Fibroblast of skin of scalp (primary cell): Measurements from ENCODE around the gene UBE2R2.
"Not testable (repeated sequence)": the region's sequence is repeated elsewhere in the genome, so short reads cannot be mapped to it uniquely, and the experiment has no call there.

Experiments used
- DNase-seq: peaks from one replicate; pipeline ENCODE4 v3.0.0-alpha.2; 2013

The UBE2R2 gene

DNA sequence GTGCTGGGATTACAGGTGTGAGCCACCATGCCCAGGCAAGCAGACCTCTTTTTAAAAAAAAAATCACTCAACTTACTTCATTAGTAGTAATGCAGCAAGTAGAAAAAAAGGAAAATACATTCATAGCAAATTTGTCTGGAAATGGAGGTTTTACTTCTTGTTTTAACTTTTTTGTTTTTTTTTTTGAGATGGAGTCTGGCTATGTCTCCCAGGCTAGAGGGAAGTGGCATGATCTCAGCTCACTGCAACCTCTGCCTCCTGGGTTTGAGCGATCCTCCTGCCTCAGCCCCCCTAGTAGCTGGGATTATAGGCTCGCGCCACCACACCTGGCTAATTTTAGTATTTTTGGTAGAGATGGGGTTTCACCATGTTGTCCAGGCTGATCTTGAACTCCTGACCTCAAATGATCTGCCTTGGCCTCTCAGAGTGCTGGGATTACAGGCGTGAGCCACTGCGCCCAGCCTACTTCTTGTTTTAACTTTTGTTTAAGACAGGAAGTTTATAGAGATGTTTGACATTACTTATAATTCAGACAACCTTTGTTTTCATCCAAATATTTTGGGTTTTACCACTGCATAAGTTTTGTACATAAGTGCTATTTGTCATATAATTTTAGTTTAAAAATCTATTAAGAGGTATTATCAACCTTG lies 26.5 kb downstream of the UBE2R2 start:
- no peak for DNase-seq

DNA sequence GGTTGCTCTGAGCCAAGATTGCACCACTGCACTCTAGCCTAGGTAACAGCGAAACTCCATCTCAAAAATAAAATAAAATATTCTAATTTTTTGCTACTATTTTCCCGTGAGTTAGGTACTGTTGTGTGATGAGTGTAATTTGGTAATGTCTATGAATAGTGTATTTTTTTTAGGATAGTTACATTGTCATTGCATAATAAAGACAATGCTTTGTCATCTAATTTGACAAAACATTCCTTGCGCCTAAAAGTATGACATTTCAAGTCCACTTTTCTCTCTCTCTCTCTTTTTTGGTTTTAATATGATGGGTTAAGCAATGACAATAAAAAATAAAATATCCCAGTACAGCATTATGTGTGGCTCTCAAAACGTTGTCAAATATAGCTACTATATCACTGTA lies 29.3 kb downstream of the UBE2R2 start:
- no peak for DNase-seq

DNA sequence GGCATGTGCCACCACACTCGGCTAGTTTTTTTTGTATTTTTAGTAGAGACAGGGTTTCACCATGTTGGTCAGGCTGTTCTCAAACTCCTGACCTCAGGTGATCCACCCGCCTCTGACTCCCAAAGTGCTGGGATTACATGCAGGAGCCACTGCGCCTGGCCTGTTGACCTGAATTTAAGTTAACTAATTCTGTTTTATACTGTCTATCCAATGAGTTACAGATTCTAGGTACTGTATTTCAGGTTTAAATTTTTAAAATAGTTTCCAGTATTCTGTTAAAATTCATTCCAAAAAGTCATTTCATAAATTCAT lies 30.9 kb downstream of the UBE2R2 start:
- DNase-seq = not testable (repeated sequence)

DNA sequence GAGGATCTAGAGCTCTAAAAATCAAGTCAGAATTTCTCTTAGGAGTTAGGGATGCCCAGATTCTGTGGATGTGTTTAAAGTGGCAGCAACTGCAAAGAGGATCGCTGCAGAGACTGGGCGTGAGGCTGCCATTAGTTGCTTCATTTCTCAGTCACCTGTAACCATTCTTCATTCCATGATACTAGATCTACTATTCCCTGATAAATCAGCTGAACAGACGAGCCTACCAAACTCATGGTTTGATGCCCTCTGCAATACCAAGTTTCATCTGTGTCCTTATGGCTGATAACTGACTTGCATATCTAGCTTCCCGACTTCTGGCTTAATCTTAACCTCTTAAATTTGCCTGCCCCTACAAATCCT lies 33.3 kb downstream of the UBE2R2 start:
- DNase-seq = no peak

DNA sequence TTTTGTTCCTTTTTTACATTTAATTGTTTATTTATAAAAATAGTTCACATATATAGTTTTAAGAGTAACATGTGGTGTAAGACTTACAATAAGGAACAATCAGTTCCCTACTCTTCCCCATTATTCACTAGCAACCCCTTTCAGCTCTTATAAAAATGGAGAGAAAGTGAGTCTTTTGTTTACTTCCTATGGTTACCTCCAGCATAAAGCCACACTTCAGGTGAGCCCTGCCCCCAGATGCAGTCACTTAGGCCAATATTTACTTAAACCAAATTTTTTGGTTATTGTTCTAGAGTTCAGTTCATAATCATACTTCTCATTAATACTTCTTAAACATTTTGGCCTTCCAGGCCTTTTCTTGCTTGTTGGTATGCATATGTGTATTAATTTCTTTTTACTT lies 33.7 kb downstream of the UBE2R2 start:
- no peak for DNase-seq

DNA sequence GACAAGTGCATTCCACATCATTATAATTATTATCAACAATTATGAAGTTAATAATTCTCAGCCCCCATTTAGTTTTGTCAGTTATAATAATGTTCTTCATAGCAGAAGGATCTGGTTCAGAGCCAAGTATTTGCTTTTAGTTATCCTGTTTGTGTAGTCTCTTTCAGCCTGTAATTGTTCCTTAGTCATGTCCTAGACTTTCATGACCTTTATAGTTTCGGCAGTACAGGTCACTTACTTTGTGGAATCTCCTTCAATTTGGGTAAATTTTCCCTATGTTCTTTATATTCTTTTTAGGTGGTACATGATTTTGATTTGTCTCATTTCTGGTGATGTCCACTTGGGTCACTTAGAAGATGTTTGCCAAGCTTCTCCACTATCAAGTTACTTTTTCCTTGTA lies 34.3 kb downstream of the UBE2R2 start:
- no peak for DNase-seq

DNA sequence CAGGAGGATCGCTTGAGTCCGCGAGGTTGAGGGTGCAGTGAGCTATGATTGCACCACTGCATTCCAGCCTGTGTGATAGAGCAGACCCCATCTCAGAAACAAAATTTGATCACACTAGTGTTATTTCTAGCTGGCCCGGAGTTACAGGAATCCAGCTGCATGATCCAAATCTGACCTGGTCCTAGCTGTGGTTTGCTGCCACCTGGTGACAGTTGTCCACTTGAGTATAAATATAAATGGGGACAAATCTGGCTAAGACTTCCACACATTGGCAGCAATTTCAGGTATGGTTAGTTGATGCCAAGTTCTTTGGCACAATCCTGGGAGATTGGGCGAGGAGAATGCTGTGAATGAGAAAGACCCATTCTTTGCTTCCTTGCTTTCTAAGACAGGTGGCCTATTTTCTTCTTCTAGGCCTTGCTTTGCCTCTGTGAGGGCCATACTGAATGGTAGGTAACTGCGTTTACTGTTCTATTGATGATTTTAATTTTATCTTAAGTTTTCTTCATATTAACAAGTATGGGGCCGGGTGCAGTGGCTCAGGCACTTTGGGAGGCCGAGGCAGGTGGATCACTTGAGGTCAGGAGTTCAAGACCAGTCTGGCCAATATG lies 35.4 kb downstream of the UBE2R2 start:
- peak; percentile 51 for DNase-seq

DNA sequence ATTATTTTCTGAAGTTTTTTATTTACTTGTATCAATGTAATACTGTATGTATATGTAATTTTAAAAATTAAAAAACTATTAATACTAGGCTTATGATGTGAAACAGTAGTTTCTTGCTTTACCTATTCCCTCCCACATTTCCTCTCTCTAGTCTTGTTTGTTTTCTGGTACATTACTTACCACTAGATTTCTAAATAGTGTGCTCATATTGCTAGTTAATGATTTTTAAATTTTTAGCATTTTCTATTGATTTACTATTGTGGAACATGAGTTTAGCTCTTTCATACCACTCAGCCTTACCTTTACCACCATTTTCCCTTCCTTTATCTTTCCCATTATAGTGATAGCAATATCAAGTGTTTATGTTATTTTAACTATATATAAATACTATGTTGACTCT lies 39.3 kb downstream of the UBE2R2 start:
- DNase-seq = no peak

DNA sequence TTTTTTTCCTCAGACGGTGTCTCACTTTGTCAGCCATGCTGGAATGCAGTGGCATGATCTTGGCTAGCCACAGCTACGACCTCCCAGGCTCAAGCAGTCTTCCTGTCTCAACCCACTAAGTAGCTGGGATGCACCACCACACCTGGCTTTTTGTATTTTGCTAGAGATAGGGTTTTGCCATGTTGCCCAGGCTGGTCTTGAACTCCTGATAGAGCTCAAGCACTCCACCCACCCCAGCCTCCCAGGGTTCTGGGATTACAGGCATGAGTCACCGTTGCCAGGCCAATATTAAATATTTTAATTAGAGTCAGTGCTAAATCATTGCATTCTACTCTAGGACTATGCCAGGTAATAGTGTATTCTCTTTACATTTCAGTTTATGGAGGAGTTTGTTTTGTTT lies 41.5 kb downstream of the UBE2R2 start:
- DNase-seq = peak; percentile 22

DNA sequence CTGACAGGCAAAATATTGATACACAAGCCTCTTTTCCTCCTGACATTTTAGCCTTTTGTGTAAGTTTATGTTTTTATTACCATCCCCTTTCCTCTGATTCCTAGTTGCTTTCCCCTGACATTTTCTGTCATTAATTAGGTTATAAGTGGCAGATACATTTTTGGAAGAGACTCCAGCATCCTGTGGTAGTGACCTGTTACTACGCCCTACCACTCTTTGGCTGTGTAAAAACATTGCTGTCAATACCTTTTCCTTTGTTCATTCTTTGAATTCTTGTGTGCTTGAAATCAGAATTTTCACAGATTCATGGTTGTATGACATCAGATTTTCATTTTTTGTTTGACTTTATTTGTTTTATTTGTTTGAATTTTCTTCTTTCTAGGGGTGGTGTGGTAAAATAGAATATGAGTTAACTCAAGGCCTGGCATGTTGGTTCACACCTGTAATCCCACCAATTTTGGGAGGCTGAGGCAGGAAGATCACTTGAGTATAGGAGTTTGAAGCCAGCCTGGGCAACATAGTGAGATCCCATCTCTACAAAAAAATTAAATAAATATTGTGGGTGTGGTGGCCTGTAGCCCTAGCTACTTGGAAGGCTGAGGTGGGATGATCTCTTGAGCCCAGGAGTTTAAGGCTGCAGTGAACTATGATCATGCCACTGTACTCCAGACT lies 43.4 kb downstream of the UBE2R2 start:
- peak; percentile 48 for DNase-seq

DNA sequence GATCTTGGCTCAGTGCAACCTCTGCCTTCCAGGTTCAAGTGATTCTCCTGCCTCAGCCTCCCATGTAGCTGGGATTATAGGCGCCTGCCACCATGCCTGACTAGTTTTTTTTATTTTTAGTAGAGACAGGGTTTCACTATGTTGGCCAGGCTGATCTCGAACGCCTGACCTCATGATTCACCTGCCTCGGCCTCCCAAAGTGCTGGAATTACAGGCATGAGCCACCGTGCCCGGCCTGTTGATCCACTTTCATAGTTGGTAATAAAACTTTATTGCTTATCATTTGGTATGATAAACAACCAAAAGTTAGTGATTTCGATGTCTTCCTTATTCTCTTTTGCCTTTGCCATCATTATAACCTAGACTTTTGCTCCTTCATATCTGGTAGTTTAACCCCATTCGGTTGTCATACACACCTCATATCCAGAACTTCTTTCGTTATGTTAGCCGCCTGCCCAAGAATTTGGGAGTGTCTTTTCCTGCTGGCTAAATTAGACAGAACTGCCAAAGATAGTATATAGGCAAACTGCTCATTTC lies 45.0 kb downstream of the UBE2R2 start:
- no peak for DNase-seq

DNA sequence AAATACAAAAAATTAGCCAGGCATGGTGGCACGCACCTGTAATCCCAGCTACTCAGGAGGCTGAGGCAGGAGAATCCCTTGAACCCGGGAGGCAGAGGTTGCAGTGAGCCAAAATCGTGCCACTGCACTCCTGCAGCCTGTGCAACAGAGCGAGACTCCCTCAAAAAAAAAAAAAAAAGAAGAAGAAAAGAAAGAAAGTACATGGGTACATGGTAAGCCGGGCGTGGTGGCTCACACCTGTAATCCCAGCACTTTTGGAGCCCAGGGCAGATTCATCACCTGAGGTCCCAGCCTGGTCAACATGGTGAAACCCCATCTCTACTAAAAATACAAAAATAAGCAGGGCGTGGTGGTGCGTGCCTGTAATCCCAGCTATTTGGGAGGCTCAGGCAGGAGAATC lies 46.1 kb downstream of the UBE2R2 start:
- not testable (repeated sequence) for DNase-seq

DNA sequence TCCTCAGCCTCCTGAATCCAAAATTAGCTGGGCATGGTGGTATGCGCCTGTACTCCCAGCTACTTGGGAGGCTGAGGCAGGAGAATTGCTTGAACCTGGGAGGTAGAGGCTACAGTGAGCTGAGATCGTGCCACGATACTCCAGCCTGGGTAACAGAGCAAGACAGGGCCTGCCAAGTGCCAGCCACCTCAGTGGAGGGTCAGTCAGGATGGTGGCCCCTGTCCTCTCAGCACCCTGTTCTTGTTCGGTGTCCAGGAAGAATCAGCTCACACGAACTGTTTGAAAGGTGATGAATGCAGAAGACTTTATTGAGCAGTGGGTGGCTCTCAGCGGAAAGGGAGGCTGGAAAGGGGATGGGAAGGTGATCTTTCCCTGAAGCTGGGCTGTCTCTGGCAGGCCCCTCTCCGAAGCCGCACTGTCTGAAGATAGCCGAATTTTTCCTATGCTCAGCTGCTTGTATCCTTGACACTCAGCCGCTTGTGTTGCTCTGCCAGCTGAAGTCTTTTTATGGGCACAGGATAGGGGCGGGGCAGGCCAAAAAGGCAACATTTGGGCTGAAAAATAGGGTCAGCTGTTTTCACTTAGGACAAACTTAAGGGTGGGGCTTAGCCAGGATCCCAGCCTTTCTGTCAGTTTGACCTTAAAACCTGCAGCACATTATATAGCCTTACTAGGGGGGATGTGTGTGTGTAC lies 50.9 kb downstream of the UBE2R2 start:
- peak; percentile 50 for DNase-seq

DNA sequence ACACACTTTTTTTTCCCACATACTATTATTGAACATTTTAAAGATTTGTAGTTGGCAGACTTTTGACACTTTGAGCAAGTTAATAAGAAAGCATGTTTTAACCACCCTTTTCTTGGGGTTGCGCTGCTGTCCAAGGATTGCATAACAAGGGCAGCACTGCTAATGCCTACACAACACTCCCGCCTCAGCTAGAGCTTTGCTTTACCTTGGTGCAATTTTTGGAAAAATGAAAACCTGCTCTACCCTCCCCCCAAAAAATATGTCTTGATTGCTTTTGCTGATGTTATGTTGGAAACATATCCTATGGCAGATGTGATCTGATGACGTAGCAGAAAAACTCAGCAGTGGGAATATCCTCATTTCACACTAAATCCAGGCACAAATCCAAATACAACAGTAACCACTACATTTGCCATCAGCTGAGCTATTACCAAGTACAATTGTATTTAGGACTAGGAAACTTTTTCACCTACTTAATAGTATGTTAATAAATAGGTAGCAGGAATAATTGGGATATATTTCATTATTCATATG lies 51.5 kb downstream of the UBE2R2 start:
- DNase-seq = peak; percentile 83

DNA sequence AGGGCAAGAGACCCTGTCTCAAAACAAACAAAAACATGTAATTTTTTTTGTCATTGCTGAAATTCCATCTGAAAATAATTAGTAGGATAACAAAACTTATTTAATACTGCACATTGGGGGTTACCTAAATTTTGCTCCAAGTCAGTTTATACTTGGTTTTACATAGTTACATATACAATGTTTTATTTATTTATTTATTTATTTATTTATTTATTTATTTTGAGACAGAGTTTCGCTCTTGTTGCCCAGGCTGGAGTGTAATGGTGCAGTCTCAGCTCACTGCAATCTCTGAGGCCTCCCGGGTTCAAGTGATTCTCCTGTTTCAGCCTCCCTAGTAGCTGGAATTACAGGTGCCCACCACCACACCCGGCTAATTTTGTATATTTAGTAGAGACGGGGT lies 52.3 kb downstream of the UBE2R2 start:
- DNase-seq = not testable (repeated sequence)

DNA sequence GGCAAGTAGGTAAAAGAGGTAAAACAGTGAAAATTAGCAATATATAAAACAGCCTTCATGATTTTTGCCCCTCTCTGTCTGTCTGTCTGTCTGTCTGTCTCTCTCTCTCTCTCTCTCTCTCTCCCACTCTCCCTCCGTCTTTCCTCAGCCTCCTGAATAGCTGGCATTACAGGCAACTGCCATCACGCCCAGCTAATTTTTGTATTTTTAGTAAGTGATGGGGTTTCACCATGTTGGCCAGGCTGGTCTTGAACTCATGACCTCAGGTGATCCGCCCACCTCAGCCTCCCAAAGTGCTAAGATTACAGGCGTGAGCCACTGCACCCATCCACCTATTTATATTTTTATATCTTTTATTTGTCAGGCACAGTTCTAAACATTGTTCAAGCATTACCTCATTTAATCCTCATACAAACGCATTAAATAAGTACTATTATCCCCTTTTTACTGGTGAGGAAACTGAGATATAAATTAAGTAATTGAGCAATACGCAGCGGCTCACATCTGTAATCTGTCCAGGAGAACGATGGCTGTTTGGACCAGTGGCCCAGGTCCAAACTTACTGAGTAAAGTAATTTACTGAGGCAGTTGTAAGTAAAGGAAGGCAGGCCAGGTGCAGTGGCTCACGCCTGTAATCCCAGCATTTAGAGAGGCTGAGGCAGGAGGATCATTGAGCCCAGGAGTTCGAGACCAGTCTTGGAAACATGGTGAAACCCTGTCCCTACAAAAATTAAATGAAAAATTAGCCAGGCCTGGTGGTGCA lies 60.9 kb downstream of the UBE2R2 start:
- no peak for DNase-seq

DNA sequence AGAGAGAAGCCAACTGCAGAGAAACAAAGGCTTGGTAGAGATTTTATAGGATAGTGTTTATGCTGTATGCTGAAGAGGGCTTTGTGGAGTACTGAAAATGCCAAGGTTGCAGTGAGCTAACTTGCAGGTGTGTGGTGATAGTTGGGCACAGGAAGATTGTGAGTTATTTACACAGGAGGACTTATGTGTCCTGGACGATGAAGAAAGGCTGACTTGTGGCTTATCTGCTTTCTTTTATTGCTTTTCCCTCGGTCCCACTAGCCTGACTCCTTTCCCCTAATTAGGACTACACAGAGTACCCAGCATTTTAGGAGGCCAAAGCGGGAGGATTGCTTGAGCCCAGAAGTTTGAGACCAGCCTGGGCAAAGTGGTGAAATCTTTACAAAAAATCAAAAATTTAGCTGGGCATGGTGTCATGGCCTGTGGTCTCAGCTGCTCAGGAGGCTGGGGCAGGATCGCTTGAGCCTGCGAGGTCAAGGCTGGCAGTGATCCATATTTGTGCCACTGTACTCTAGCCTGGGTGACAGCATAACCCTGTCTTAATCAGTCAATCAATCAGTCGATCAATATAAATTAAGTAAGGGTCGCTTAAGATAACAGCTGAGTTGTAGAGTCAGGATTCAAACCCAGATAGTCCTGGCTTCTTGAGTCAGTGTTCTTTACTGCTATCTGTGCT lies 61.9 kb downstream of the UBE2R2 start:
- DNase-seq = no peak

DNA sequence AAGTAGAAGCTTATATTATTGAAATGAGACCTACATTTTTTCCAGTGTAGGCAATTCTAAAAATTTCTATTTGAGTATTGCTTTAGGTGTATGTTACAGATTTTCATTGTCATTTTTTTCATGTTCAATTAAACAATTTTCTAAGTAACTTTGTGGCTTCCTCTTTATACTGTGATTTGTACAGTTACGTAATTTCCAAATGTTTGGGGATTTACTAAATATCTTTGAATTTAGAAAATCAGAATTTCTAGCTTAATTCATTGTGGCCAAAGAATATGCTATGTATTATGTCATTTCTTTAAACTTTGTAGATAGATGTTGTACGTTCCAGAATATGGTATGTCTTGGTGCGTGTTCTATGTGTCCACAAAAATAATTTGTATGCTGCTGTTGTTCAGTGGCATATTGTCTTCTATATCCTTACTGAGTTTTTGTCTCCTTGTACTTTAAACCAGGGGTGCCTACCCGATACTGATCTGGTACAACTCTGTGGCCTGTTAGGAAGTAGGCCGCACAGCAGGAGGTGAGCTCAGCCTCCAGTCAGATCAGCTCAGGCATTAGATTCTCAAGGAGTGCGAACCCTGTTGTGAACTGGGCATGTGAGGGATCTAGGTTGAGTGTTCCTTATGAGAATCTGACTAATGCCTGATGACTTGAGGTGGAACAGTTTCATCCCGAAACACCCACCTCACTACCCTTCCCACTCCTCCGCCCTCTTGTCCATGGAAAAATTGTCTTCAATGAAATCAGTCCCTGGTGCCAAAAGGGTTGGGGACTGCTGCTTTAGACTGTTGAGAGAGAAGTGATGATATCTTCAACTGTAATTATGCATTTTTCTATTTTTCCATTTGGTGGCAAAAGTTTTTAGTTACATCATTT lies 63.5 kb downstream of the UBE2R2 start:
- no peak for DNase-seq

DNA sequence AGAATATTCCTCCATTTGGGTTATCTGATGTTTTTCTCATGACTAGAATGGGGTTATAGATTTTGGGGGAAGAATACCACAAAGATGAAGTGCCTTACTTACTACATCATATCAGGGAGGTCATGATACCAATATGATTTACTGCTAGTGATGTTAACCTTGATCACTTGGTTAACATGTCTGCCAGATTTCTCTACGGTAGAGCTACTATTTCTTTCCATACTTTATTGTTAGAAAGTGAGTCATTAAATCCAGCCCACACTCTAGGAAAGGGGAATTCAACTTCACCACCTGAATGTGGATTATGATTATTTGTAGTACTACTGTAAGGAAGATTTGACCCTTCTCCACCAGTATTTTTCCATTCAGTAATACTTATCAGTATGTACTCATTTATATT lies 64.7 kb downstream of the UBE2R2 start:
- no peak for DNase-seq

DNA sequence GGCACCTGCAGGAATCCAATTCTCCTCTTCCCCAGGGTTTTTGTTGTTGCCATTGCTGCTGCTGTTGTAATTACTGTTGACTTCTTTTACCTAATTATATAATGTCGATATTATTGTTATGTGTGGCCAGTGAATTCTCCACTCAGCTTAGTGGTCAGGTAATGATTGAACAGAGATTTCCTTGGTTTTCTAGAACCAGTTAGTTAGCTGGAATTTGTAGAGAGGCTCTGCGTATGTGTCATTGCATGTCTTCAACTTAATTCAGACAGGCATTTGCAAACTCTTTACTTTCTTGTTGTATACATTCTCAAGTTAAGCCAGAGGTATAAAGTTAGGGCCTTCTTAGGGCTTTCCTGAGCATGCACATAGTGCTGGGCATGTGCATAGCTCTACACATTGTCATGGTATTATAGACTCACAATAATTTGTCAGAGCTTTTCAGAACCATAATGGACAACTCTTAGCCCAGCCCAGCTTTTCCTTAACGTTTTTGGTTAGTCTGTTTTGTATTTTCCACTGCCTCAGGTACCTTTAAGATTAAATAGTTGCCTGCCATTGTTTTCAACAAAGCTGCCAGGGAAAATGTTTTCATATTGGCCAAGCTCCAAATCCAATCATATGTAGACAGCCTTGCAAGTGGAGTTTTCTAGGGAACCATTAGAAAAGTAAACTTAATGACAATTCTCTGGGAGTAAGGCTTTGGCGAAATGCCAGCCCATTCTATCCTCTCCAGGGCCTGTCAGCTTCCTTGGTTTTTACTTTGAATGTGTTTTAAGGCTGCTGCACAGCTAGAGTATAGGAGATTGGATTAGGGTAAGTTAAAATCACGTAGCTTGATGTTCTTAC lies 68.1 kb downstream of the UBE2R2 start:
- DNase-seq = peak; percentile 53
